Occipital lobe (tissue), 2 donors: ENCODE data around the gene TSPAN7. TPM values are rescaled to one million over a fixed set of nuclear protein-coding genes. Genes with fewer than 3 reads are reported as not detected.

Experiments
- DNase-seq: peaks from one replicate; lab custom pipeline; 2025; lab: John Stamatoyannopoulos, UW
- total RNA-seq: library from RNA; depleted of rRNA; stranded (reverse); fragments of >200 nt; gene quantifications from one replicate; pipeline ENCODE4 v1.2.3, GENCODE V29; 2014

The TSPAN7 gene
- total RNA-seq, 1 donor from 2014 or later: 47.1 TPM

DNA sequence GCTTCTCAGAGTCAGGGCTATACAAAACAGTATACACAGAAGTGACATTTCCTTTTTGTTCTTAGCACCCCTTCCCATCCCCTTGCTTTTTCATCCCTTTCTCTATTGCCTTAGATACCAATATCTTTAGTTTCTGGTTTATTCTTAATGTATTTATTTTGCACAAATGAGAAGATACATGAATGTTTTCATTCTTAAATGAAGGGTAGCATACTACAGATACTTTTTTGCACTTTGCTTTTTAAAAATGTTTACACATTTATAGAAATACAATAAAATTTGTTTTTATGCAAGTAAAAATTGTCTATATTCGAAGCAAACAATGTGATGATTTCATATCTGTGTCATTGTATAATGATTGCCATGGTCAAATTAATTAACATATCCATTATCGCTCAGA lies 33.1 kb downstream of the TSPAN7 start:
- no peak for DNase-seq

- DNase-seq: no peak
These were observed 34.5 kb downstream of the TSPAN7 start for GRCh38 chrX:38595801-38596200.

GRCh38 chrX:38596939-38597338 lies 35.6 kb downstream of the TSPAN7 start:
- DNase-seq: no peak

GRCh38 chrX:38599796-38600755 lies 38.7 kb downstream of the TSPAN7 start:
- DNase-seq: no peak

DNA sequence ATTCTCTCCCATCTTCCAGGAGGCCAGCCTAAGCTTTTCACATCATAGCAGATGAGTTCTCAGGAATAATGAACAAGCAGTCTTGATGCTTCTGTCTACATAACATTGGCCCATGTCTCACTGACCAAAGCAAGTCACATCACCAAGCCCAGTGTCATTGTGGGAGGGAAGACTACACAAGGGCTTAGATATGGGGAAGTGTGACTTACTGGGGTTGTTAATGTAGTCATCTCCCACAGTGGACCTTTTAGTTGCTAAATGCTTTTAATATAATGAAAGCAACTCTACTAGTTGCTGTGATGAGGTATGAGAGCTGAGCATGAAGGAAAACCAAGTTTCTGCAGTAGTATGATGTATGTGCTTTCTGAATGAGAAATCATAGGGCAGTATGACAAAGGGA lies 40.5 kb downstream of the TSPAN7 start:
- DNase-seq: no peak

GRCh38 chrX:38606821-38607220 lies 45.5 kb downstream of the TSPAN7 start:
- DNase-seq: no peak

DNA sequence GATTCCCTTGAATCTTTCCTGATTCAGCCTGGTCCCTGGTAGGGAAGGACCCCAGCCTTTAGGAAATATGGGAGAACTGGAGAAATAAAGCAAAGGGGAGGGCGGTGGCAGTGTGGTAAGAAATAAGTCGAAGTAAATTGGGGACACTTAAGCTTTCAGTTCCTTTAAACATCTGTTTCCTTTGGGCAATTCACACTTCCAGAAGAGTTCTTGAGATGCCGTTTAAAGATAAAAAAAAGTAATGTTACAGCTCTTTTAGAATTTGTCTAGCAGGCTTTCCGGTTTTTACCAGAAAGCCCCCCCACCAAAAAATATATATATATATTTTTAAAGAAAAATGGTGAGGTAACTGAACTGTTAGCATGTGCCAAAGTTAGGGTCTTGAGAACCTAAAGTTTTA lies 46.6 kb downstream of the TSPAN7 start:
- DNase-seq: no peak

GRCh38 chrX:38610849-38611248 lies 49.5 kb downstream of the TSPAN7 start:
- DNase-seq: no peak

DNA sequence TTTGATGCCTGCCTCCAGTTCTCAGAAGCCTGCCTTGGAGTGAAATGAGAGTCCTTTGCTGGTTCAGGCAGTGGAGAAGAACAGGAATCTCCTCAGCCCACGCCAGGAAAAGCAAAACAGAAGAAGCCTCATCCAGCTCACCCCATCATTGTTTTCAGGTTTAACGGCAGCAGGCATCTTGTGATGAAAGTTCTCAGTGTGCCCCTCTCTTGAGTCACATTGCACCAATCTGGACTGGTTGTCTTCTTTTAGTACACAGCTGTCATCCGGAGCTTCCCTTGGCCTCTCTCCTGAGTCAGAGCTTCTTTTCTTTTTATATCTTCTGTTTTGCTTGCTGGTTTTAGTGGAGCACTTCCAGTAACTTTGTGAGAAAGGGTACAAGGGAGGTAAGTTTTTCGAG lies 50.9 kb downstream of the TSPAN7 start:
- DNase-seq: peak; percentile 13

DNA sequence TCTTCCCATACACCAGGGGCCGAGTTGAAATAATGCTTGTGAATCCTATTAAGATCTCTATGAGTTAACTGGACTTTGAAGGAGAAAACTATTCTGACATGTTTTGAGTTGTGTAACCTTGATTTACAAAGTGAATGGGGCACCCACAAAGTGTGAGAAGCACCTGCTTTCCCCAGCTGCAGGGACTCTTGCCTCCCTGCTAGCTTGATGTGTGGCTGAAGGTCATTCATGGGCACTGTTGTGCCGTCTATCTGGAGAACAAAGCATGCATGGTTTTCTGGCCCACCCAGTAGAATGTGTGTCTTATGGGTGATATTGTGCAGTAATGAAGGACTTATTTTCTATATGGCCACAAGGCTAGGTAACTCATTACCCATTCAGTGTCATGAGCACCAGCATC lies 53.1 kb downstream of the TSPAN7 start:
- no peak for DNase-seq

DNA sequence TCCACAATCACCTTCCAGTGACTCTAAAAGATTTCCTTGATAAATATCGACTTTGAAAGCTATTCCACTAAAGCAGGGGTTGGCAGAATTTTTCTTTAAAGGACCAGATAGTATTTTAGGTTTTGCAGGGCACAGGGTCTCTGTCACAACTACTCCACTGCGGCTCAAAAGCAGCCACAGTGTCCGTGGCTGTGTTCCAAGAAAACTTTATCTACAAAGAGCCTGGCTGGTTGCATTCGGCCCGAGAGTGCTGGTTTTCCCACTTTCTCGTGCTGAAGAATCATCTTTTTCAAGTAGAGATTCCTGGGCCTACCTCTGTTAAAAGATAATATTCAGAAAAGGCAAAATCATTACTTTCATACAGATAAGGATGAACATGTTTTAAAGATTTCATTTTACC lies 55.6 kb downstream of the TSPAN7 start:
- DNase-seq: no peak

DNA sequence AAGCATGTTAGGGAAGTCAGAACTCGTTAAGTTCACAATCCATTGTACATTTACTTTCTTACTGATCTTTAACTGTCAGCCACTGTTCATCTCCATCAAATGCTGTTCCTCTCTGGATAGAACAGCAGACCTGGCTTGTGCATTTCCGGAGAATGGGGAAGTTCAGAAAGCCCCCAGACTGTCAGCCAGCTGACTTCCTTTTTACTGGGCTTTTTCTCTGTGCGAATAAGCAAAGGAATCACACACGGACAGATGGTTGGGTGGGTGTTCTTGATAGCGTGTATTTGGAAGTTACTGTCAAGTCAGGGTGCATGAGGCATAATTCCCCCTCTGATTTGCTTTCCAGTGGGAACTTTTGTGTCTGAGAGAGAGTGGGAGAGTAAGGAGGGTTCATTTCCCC lies 56.8 kb downstream of the TSPAN7 start:
- DNase-seq: no peak

- DNase-seq: no peak
These were observed 59.3 kb downstream of the TSPAN7 start for GRCh38 chrX:38620623-38621022.

- no peak for DNase-seq
These were observed 65.0 kb downstream of the TSPAN7 start for GRCh38 chrX:38626296-38626695.

DNA sequence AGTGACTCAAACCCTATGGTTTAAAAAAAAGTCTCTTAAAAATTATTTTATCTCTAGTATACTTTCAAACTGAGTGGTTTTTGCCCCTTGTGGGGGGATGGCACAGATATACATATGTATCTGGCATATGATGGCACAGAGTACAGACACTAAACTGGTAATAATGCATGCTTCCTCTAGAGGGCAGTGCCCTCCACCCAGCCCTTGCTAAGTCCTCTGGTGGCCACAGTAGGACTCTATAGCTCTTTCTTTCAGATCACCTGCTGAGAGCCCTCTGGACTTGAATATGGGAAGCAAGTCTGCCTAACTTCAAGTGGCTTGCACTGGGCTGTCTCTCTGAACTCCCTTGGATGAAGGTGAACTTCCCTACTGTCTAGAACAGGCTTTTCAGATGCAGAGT lies 66.3 kb downstream of the TSPAN7 start:
- no peak for DNase-seq

GRCh38 chrX:38628587-38628986 lies 67.2 kb downstream of the TSPAN7 start:
- no peak for DNase-seq

DNA sequence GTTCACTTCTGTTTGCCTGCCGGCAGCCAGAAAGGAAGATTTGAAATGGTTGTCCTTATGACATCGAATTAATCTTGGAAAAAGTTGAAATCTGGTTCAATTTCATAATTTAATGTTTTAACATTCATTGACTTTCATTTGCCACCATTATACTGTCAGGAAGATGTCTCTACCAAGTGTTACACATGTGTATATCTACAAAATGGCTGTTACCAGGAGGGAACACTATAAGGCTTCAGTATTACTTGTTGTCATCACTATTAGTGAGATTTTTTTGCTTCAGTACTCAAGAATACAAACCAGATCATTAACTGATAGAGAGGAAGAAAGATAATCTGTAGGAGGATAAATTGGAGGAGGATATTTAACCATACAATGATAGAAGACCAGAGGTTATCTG lies 71.2 kb downstream of the TSPAN7 start:
- no peak for DNase-seq

- DNase-seq: no peak
These were observed 73.3 kb downstream of the TSPAN7 start for GRCh38 chrX:38634665-38635064.

DNA sequence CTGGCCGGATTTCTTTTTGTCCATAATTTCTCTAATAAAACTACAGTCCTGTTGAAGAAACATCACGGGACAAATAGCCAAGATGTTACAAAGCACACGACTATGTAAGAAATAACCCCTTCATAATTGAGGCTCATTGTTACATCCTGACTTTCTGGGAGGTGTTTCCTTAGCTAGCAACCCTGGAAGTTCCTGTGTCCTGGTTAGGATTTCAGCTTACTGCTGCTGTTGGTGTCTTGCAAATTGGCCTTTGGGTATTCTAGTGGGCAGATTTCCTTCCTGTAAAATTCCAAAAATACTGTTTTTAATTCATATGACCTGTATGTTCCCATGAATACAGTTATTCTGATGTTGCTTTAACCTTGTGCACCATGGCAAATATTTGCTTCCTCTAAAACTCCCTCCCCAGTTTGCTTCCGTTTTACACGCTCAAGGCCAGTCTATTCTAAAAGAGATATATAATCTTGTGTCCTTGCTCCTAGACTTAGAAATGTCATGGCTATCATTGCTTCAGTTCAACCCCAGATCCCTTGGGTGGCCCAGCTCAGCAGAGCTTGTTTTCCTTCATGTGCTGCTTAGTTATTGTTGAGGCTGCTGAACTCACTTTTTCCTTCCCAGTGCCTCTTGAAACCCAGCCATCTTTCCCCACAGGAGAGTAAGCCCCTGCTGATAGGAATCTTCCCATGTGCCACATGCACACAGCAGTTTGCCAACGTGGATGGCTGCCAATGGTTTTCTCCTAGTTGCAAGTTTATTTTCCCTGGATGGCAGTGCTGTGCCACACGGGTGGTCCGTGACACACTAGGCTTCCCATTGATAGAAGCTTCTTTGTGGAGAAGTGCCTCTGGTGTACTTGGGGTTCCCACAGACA lies 75.8 kb downstream of the TSPAN7 start:
- DNase-seq: no peak

- DNase-seq: no peak
These were observed 77.7 kb downstream of the TSPAN7 start for GRCh38 chrX:38638952-38639529.

- no peak for DNase-seq
These were observed 78.4 kb downstream of the TSPAN7 start for GRCh38 chrX:38639730-38640129.

DNA sequence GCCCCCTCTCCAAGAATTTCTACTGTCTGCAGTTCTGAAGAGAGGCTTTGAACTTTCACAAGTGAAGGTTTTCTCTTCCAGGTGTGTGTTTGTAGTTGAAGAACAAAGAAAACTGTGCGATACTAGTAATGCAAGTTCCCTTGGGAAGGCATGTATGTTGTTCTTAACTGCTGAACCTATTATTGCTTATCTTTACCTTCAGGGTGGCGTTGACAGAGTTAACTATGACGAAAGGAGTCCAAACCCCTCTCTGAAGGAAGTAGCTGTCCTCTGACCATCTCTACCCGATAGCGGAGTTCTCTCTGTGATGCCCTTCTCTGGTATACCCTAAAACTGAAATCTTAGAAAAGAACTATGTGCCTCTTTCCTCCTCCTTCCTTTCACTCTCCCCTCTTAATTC lies 79.9 kb downstream of the TSPAN7 start:
- DNase-seq: no peak
